CD14-positive monocyte (primary cell): ENCODE measurements around the gene ALS2CL. TPM values are rescaled to one million over a fixed set of nuclear protein-coding genes. Genes with fewer than 3 reads are reported as not detected.

Experiments used
- DNase-seq, 3 donors: peaks; one replicate each; pipeline ENCODE4 v3.0.0-alpha.2; 2011 to 2022
- H2AFZ ChIP-seq: 2 replicates; pipeline ENCODE4 v1.6.0; 2012; ENCODE audit warnings: mild to moderate bottlenecking, low read depth, low read length, inconsistent platforms; ENCODE audit not compliant: insufficient read depth, poor library complexity, severe bottlenecking
- H3K27ac ChIP-seq, 2 donors: 1 replicate in 1 of 2; 2 replicates in 1 of 2; pipeline ENCODE4 v1.5.1; 2012 to 2013; ENCODE audit warnings: low read length in 2 of 2, control low read depth in 1 of 2, inconsistent platforms in 1 of 2, low read depth in 1 of 2, mild to moderate bottlenecking in 1 of 2
- H3K27me3 ChIP-seq, 2 donors: one replicate each; pipeline versions ENCODE4 v1.6.0 to v1.6.1; 2011 to 2013; ENCODE audit warnings: low read length in 2 of 2; ENCODE audit not compliant: control insufficient read depth in 2 of 2, insufficient read depth in 2 of 2
- H3K36me3 ChIP-seq, 2 donors: replicated peaks in 1 of 2; 1 replicate in 1 of 2; 2 replicates in 1 of 2; pipeline versions ENCODE4 v1.5.1 to v1.6.1; 2012 to 2013; ENCODE audit warnings: low read length in 2 of 2, control low read depth in 1 of 2, inconsistent platforms in 1 of 2, mild to moderate bottlenecking in 1 of 2; ENCODE audit not compliant: insufficient read depth in 2 of 2, control insufficient read depth in 1 of 2
- H3K4me1 ChIP-seq, 2 donors: 1 replicate in 1 of 2; 2 replicates in 1 of 2; pipeline versions ENCODE4 v1.5.1 to v1.6.1; 2012 to 2013; ENCODE audit warnings: low read length in 2 of 2, control low read depth in 1 of 2, inconsistent platforms in 1 of 2, mild to moderate bottlenecking in 1 of 2, moderate library complexity in 1 of 2; ENCODE audit not compliant: insufficient read depth in 2 of 2, control insufficient read depth in 1 of 2
- H3K4me2 ChIP-seq: replicated peaks from 2 replicates; pipeline ENCODE3; 2012; ENCODE audit warnings: low read length, moderate library complexity, mild to moderate bottlenecking; ENCODE audit not compliant: poor library complexity, severe bottlenecking; ENCODE audit errors: extremely low read depth
- H3K4me3 ChIP-seq, 3 experiments: fragments of 200-600 bp in 1 of 3; sonication (generic) in 1 of 3; replicated peaks in 1 of 3; 1 replicate in 2 of 3; 2 replicates in 1 of 3; pipeline ENCODE4 v1.5.1; 2011 to 2013; ENCODE audit warnings: low read length in 3 of 3, mild to moderate bottlenecking in 3 of 3, control low read depth in 2 of 3, low read depth in 2 of 3, inconsistent platforms in 1 of 3, moderate library complexity in 1 of 3
- H3K79me2 ChIP-seq: 2 replicates; pipeline ENCODE4 v1.6.0; 2012; ENCODE audit warnings: mild to moderate bottlenecking, control low read depth, inconsistent platforms, low read length, moderate library complexity; ENCODE audit not compliant: insufficient read depth
- H3K9ac ChIP-seq: 2 replicates; pipeline ENCODE4 v1.6.0; 2017; ENCODE audit warnings: low read length, mild to moderate bottlenecking; ENCODE audit not compliant: insufficient read depth, poor library complexity, severe bottlenecking
- H3K9me3 ChIP-seq, 2 donors: replicated peaks in 1 of 2; 1 replicate in 1 of 2; 2 replicates in 1 of 2; pipeline versions ENCODE4 v1.5.1 to v1.6.1; 2012 to 2013; ENCODE audit warnings: low read length in 2 of 2, control low read depth in 1 of 2; ENCODE audit not compliant: control insufficient read depth in 1 of 2, insufficient read depth in 1 of 2
- H4K20me1 ChIP-seq: 2 replicates; pipeline ENCODE4 v1.6.0; 2012; ENCODE audit warnings: mild to moderate bottlenecking, low read length, control low read depth, moderate library complexity; ENCODE audit not compliant: insufficient read depth
- H3K27ac Mint-ChIP-seq, 7 donors: one replicate each; pipeline ENCODE4 v1.8.0; 2020; ENCODE audit warnings: mild to moderate bottlenecking in 7 of 7, mixed read lengths in 7 of 7, moderate library complexity in 6 of 7, inconsistent platforms in 2 of 7
- H3K27me3 Mint-ChIP-seq, 3 donors: one replicate each; pipeline ENCODE4 v1.8.0; 2021 to 2022; ENCODE audit warnings: low read depth in 3 of 3, mild to moderate bottlenecking in 3 of 3, mixed read lengths in 3 of 3, moderate library complexity in 3 of 3, inconsistent platforms in 1 of 3
- H3K36me3 Mint-ChIP-seq, 2 donors: one replicate each; pipeline ENCODE4 v1.8.0; 2020; ENCODE audit warnings: mixed read lengths in 2 of 2, inconsistent platforms in 1 of 2, mild to moderate bottlenecking in 1 of 2
- H3K4me1 Mint-ChIP-seq: one replicate; pipeline ENCODE4 v1.8.0; 2020; ENCODE audit warnings: mild to moderate bottlenecking, mixed read lengths
- H3K4me3 Mint-ChIP-seq, 2 donors: one replicate each; pipeline ENCODE4 v1.8.0; 2020; ENCODE audit warnings: mild to moderate bottlenecking in 2 of 2, mixed read lengths in 2 of 2, moderate library complexity in 1 of 2
- H3K9me3 Mint-ChIP-seq, 7 donors: one replicate each; pipeline ENCODE4 v1.8.0; 2020 to 2022; ENCODE audit warnings: mixed read lengths in 7 of 7, mild to moderate bottlenecking in 6 of 7, moderate library complexity in 6 of 7, inconsistent platforms in 2 of 7
- CTCF ChIP-seq: fragments of 200-600 bp; IDR thresholded peaks from one replicate; pipeline ENCODE4 v1.8.0; 2022; ENCODE audit warnings: antibody characterized with exemption, mild to moderate bottlenecking
- WGBS: methylation state at CpG from one replicate; pipeline ENCODE4 v1.1.5; 2013; ENCODE audit warnings: missing lambda C conversion rate; ENCODE audit not compliant: insufficient coverage; 5-methylcytosine and 5-hydroxymethylcytosine counted together
- intact Hi-C, 2 donors: fragments of 100-400 bp; cut with micrococcal nuclease; formaldehyde crosslinking; loops; one replicate each; pipeline versions ENCODE4 v1.15.0 to v1.15.1; 2023
- polyA plus RNA-seq, 3 donors: library from polyadenylated mRNA; depleted of rRNA in 1 of 3; unstranded in 2 of 3; stranded (reverse) in 1 of 3; fragments of 300-500 nt in 2 of 3; fragments of >200 nt in 1 of 3; fragmentation: Illumina TruSeq in 2 of 3; gene quantifications; 1 replicate in 2 of 3; 2 replicates in 1 of 3; pipeline ENCODE4 v1.2.3, GENCODE V29; 2012 to 2021

ALS2CL gene
- polyA plus RNA-seq, 3 donors = 0.38 to 5.7 (median 0.55) TPM

GRCh38 chr3:46668591-46668990 is 24.9 kb downstream of the ALS2CL start:
- DNase-seq = no peak
- WGBS = 80% methylated on average over 1 of the region's 2 CpGs

GRCh38 chr3:46668116-46668515 is 25.4 kb downstream of the ALS2CL start:
- no peaks in the 10 kb centered on the region for H3K4me1 Mint-ChIP-seq
- no peaks in the 10 kb centered on the region for H3K79me2 ChIP-seq
- no peak overlapping the region for H3K4me3 ChIP-seq
- no peak overlapping the region for H3K4me2 ChIP-seq
- H3K4me1 ChIP-seq = no peaks in the 10 kb centered on the region
- H3K9me3 Mint-ChIP-seq = no peaks in the 10 kb centered on the region
- no peak for TF ChIP-seq CTCF
- no peaks in the 10 kb centered on the region for H3K36me3 Mint-ChIP-seq
- H3K27ac Mint-ChIP-seq = no peak overlapping the region
- no peaks in the 10 kb centered on the region for H4K20me1 ChIP-seq
- WGBS = 90% methylated on average over 4 of the region's 8 CpGs
- H3K27ac ChIP-seq = no peak overlapping the region
- H3K27me3 ChIP-seq = no peaks in the 10 kb centered on the region
- H3K9ac ChIP-seq = no peak overlapping the region
- peaks cover 1 to 6% (median 5%) of the 10 kb centered on the region in 3 donors for H3K27me3 Mint-ChIP-seq
- intact Hi-C loops = no loop called here
- no peaks in the 10 kb centered on the region for H3K36me3 ChIP-seq
- no peak for DNase-seq
- H2AFZ ChIP-seq = no peak overlapping the region
- no peak overlapping the region for H3K4me3 Mint-ChIP-seq
- H3K9me3 ChIP-seq = no peaks in the 10 kb centered on the region

More at GRCh38 chr3:46668591-46668990, 24.9 kb downstream of the ALS2CL start:
- Mint-ChIP-seq H3K9me3 (peaks cover 0 to 2% (median 0%) of the 10 kb centered on the region in 7 donors), H3K4me3 (no peak overlapping the region), H3K4me1 (no peaks in the 10 kb centered on the region), H3K27ac (no peak overlapping the region), H3K27me3 (peaks cover 1 to 4% (median 2%) of the 10 kb centered on the region in 3 donors), H3K36me3 (no peaks in the 10 kb centered on the region)
- no peak overlapping the region for H3K27ac ChIP-seq
- H3K36me3 ChIP-seq = no peaks in the 10 kb centered on the region
- H3K79me2 ChIP-seq = no peaks in the 10 kb centered on the region
- H2AFZ ChIP-seq = no peak overlapping the region
- no peak overlapping the region for H3K4me3 ChIP-seq
- no peak for TF ChIP-seq CTCF
- H3K9ac ChIP-seq = no peak overlapping the region
- no peaks in the 10 kb centered on the region for H3K27me3 ChIP-seq
- no peak overlapping the region for H3K4me2 ChIP-seq
- no peaks in the 10 kb centered on the region for H3K9me3 ChIP-seq
- H3K4me1 ChIP-seq = no peaks in the 10 kb centered on the region
- intact Hi-C loops = no loop called here
- no peaks in the 10 kb centered on the region for H4K20me1 ChIP-seq
